Activated CD4-positive, CD25-positive, alpha-beta regulatory T cell treated with anti-CD3 and anti-CD28 coated beads, Interleukin-2, amount 50 U/mL, for 72 hours (primary cell): ENCODE data around the gene CNNM4.

Experiments used
- DNase-seq: peaks from one replicate; pipeline ENCODE4 v3.0.0; 2021

Gene CNNM4

DNA sequence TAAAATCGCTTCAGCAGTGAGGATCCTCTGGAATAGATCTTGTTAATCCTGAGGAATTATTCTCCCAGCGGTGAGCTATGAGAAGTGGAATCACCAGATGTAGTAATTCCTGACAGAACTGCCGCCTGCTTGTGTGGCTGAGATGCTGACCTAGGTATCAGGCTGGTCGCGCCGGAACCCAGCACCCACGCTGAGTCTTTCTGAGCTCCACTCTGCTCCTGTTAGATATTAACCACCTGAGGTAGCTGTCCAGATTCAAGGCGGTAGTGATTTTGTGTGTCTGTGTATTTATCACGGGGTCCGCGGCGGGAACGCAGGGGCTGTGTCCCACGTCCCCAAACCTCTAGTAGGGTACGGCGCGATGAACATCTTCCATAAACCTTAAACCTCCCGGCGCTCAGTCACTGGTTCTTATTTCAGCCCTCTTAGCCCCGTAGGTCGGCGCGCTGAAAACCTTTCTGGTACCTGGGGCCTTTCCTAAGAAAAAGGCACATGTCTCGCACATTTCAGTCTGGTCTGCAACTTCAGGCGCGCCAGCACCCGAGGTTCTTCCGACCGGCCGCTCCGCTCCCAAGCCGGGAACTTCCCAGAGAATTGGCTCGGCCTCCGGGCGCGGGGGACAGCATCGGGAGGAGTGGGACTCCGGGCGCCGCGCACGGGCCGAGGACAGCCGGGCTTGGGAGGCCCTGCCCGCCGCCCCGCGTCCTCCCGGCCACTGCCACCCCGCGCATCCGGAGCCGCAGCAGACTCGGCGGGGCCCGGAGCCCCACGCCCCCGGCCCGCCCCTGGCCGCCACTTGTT lies 54.8 kb downstream of the CNNM4 start:
- DNase-seq, result no peak

DNA sequence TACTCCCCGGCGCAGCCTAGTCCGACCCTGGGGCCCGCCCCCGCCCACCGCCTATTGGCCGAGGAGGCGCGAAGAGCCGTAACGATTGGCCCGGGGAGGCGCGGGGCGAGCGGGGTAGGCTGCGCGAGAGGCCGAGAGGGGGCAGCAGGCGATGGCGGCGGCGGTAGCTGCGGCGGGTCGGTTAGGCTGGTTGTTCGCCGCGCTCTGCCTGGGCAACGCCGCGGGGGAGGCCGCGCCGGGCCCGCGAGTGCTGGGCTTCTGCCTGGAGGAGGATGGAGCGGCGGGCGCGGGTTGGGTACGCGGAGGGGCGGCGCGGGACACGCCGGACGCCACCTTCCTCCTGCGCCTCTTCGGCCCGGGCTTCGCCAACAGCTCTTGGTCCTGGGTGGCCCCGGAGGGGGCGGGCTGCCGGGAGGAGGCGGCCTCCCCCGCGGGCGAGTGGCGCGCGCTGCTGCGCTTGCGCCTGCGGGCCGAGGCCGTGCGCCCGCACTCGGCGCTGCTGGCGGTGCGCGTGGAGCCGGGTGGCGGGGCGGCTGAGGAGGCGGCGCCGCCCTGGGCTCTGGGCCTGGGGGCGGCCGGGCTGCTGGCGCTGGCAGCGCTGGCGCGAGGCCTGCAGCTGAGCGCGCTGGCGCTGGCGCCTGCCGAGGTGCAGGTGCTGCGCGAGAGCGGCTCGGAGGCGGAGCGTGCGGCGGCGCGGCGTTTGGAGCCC lies 55.6 kb downstream of the CNNM4 start, which contains the start of gene CNNM3:
Gene CNNM3, plus strand, starts transcription at position 142 of the 709 bp plus-strand sequence. Its CDS starts 10 bp downstream, at position 152.
- peak; percentile 97 for DNase-seq

DNA sequence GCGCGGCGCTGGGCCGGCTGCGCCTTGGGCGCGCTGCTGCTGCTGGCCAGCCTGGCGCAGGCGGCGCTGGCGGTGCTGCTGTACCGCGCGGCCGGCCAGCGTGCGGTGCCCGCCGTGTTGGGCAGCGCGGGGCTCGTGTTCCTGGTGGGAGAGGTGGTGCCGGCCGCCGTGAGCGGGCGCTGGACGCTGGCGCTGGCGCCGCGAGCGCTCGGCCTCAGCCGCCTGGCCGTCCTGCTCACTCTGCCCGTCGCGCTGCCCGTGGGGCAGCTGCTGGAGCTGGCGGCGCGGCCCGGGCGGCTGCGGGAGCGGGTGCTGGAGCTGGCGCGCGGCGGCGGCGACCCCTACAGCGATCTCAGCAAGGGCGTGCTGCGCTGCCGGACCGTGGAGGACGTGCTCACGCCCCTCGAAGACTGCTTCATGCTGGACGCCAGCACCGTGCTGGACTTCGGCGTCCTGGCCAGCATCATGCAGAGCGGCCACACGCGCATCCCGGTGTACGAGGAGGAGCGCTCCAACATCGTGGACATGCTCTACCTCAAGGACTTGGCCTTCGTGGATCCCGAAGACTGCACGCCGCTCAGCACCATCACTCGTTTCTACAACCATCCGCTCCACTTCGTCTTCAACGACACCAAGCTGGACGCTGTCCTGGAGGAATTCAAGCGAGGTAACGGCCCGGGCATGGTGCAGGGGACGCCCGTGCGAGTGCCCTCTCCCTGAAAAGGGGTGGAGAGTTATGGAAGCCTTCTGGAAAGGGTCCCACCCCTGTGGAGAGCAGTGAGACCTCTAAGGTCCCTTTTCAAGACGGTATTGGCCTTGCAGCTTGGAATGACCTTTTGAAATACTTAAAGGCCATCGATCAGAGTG lies 56.4 kb downstream of the CNNM4 start:
- DNase-seq, result no peak

DNA sequence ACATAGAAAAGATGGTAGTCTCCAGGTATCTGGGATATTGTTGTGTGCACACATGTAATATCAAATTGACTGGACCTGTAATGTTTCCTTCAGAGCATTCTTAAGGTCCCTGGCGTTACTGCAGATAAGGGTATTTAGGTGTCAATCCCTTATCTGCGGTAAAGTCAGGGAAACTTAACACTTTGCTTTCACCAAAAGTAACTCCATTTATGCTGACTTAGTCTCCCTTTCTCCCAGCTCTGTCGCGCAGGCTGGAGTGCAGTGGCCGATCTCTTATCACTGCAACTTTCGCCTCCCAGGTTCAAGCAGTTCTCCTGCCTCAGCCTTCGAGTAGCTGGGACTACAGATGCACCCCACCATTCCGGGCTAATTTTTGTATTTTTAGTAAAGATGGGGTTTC lies 57.2 kb downstream of the CNNM4 start:
- DNase-seq, result no peak

DNA sequence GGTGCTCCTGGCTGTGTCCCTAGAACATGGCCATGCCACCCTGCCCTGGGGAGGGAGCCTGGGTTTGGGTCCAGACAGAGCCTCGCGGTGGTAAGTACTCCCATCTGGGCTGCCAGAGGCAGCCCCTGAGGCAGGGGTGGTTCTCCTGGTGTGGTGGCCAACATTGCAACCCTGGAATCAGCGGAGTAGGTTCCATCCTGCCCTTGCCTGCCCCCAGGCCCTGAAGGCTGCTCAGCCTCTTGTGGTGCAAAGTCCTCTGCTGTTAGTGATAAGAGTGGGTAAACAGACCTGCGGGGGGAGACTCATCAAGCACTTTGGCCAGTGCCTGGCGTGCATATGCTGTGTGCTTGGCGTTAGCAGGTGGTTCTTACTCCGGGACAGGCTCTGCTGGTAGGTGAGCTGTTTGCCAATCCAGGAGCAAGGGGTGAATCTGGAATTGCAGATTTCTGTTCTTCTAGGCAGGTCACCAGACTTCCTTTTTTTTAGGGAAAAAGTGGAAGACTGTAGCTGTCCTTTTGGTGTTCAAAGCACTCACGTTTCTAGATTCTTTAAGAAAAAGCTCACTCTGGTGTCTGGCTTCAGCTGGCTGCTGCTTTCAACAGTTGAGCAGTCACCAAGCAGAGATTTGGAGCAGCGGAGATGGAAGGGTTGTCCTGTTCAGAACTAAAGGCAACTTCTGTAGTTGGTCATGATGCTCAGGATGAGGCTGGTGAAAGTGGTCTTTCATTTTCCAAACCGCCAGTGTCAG lies 58.6 kb downstream of the CNNM4 start:
- DNase-seq, result no peak

DNA sequence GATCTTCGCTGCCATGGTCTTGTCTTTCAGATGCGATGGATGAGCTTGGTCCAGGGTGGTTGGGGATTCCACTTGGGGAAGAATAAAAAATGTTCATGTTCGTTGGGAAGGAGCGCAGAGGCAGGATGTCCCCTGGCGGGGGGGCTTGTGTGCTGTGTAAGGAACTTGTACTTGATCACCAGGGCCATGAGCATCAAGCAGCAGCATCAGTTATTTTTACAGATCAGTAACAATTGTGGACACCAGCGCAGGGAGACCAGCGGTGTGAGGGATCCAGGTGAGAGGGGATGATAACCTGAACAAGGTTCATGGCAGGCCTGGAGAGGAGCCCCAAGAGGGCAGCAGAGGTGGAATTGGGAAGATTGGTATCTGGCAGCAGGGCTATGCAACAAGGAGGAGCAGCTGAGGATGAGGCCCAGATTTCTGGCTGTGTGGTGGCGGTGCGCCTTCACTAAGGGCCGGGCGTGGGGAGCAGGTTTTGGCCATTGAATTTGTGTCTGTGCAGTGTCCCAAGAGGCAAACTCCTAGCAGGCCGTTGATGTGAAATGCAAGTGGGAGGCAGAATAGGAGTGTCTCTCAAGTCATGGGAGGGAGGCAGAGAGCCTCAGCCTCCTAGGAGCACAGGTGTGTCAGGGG lies 59.3 kb downstream of the CNNM4 start:
- no peak for DNase-seq

DNA sequence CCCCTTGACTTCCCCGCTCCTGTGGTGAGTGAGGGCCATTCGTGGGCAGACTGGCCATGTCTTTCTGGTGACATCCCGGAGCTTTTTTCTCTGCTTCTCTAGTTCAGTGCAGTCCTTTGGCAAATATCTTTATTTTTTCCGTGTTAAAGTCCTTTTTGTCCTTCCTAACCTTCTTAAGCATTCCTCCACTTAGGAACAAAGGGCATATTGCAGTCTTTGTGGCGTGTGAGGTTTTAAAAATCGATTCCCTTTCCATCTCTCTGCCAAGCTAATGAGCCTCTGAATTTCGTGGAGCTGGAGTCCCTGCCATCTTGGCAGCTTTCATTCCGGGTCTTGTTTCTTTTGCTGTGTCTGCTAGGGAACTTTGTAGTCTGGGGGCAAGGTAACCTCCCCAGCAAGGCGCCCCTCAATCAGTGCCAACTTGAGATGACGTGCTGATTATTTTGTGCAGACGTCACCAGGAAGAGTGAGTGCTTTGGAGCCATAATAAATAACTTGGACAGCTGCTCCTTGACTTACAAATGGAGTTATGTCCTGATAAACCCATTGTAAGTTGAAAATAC lies 60.5 kb downstream of the CNNM4 start:
- DNase-seq, result no peak

DNA sequence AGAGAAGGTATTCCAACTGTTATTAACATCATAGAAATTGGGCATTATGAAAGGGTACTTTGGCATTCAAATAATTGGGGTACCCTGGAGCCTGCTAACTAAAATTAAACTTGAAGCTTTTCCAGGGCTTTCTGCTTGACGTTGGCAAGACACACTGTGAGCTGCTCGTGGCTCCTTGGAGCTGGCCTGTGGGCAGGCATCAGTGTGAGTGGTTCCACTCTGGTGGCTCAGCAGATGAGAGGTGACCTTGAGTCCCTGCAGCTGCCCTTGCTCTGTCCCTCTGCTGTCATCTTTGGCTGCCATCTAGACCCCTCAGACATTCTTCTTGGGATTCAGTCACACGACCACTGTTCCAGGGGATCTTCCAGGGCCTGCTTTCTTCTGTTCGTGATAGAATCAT lies 62.1 kb downstream of the CNNM4 start:
- DNase-seq, result no peak

DNA sequence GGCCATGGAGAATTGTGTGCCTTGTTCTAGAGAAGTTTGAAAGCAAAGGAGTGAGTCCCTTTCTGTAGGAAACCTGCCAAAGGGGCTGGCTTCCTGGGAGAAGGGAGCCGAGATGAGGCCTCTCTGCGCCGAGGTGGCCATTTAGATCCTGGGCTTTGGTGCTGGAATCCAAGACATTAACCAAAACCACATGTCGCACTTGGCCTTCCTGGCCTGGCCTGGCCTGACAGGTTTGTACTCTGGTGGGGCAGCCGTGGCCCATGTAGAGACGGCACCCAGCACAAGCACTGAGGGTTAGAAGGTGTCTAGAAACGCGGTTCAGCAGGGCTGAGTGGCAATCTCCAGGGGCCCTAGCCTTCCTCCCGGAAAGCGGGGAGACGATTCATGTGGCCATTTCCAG lies 62.5 kb downstream of the CNNM4 start:
- DNase-seq, result no peak

DNA sequence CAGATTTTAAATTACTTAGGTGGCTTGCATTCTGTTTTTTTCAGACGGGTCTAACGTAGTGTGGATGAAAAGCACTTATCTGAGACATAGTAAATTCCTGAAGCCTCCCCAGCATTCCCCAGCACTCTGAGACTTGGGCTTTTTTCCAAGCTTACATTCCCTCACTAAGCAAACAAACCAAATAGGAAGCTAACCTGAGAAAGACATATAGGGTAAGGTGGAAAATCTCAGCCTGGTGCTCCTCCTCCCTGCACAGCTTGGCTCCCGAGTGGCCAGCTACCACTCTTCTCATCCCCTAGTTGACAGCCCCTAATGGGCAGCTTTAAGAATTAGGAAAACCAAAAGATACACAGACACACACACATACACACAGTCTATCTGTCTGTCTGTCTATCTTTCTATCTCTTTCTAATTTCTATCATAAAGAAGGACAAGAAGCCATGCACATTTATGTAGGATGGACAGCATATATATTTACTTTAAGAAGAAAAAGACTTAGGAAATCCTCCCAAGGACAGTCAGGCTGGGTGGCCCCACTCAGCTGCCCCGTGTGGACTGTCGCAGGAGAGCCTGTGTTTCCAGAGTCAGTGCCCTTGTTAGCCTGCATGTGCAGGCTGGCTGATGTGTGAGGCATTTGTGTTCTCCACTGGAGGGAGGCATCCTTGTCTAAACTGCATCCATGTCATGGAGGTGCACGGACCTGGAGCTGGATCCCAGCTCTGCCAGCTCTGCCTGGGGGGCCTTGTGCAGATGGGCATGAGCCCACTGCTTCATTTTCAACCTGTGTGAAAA lies 63.6 kb downstream of the CNNM4 start:
- no peak for DNase-seq

DNA sequence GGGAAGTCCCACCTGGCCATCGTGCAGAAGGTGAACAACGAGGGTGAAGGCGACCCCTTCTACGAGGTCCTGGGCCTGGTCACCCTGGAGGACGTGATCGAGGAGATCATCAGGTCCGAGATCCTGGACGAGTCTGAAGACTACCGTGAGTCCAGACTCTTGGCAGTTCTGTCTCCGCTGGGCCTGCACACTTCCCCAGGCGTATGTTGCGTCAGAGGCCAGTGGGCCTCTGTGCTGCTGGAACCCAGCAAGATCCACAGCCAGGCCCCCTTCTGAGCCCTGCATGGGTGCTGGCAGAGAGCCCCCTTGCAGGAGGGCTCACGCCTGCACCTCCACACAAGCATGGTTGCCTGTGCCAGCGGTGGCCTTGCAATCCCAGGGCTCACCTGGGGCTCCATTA lies 64.4 kb downstream of the CNNM4 start:
- no peak for DNase-seq

DNA sequence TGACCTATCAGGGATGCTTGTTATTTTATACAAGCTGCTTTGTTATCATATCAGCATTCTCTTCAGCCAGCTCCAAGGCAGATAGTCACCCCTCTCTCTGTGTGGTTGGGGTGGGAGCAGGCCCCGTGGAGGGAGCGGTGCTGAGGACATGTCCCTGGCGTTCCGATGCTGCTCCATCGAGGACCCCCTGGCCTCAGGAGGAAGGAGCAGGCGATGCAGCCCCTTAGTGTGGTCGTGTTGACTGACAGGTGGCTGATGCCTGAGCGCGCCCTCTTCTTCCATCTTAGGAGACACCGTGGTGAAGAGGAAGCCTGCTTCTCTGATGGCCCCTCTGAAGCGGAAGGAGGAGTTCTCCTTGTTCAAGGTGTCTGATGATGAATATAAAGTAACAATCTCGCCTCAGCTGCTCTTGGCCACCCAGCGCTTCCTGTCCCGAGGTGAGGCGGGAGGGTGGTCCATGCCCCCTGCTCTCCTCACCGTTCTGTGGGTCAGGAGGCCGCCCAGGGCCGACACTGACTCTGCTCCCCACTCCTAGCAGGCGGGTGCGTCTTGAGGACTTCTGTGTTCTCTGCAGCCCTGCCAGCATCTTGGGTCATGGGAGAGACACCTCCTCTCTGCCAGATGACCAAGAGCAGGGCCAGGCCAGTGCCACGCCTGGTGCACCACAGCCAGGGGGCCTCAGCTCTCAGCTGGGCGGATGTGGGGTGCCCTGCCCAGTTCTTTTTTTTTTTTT lies 66.0 kb downstream of the CNNM4 start:
- DNase-seq, result no peak

DNA sequence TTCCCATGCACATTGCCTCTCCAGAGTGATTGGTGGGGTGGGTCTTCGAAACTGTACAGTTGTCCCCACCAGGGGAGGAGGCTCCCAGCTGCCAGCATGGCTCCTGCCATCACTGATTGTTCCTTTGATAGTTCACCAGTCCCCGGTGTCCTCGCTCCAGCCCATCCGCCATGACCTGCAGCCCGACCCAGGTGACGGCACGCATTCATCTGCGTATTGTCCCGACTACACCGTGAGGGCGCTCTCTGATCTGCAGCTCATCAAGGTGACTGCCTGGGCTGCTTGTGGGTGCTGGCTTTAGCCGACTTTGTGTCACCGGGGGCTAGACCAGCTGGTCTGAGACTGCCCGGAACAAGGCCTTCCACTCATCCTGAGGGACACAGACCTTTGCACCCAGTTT lies 67.7 kb downstream of the CNNM4 start:
- no peak for DNase-seq

DNA sequence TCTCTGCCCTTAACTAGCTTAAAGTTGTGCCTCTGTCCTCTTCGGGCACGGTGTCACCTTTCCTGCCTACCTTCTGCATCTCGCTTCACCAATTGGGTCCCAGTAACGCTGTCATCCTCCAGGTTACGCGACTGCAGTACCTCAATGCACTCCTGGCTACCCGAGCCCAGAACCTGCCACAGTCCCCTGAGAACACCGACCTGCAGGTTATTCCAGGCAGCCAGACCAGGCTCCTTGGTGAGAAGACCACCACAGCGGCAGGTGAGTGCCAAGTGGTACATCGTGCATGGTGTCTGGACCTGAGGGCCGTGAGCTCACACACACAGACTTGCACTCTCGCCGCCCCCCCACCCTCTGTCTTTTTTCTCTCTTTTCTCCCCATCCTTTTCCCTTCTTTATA lies 68.2 kb downstream of the CNNM4 start:
- no peak for DNase-seq

DNA sequence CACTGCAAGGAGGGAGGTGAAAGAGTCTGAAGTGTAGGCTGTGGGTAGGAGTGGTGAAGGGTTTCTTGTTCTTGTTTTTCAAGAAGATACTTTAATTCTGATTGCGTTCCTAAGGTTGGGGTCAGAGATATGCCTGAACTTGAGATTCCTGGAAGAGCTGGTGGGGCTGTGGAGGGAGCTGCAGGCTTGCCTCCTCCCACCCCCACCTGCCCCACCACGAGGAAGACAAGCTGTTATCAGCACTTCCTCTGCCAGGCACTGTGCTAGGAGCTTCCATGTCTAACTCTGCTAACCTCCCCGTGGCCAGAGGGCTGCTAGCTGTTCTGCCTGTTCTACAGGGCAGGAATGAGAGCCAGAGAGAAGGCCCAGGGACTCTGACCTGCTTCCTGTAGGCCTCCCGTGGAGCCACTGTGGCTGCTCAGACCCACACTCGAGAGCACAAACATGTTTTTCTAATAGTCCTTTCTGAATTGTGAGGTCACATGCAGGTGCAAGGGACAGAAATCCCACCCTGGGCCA lies 69.4 kb downstream of the CNNM4 start:
- DNase-seq, result no peak

DNA sequence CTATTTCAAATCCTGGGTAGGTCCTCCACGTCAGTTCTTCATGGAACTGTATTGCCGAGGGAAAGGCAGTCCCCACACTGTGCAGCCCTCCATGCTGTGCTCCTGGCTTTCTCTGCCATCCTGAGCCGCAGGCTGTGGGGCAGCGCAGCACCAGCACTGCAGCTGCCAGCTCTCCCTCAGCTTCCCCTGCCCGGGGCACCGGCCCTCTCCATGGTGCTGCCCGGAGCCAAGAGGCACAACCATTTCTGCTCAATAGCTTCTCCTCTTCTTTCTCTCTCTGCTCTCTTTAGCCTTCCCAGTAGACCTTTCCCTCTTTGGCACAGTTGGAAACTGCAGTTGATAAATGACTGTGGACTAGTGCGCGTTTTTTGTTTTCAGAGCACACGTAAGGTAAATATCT lies 71.0 kb downstream of the CNNM4 start:
- no peak for DNase-seq

DNA sequence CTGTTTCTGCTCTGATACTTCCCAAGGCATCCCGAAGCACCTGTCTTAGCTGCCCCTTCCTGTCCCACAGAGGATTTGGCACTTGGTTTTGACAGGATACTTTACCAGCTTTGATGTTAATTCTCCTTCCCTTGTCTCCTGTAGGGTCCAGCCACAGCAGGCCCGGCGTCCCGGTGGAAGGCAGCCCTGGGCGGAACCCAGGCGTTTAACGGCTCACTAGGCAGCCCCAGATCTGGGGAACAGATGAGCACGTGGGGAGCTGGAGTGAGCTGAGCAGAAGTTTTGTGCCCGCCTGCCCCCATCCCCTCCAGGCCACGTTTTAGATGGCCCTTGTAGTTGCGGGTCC lies 71.7 kb downstream of the CNNM4 start:
- no peak for DNase-seq

DNA sequence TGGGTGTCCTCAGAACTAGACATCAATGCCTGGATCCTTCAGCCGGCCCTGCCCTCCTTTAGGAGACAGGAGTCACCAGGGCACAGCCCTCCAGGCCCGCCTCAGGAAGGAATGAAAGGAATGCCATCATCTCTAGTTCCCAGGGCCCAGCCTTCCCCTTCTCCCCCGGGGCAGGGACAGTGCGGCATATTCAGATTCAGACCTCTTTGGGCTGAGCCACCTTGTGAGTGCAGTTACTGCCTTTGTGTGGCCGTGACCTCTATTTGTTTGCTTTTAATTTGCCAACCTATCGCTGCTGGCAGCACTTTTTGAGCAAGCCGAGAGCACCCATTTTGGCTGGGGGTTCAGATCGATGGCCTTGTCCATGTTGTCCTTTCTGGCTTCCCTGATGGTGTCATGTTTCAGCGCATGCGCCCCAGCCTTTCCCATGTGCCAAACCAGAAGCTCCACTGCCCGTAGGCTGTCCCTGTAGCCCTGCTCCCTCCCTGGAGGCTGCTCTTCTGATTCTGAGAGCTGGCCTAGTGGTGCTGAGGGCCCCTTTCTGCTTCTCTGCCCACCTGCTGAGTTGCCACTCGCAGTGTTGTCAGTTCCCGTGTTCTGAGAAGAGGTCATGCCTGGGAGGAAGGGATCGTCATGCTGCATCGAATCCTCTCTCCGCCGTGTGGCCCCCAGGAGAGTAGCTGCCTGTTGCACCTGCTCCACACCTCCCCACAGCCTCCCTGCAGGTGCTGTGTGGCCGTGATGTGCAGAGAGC lies 72.2 kb downstream of the CNNM4 start:
- no peak for DNase-seq

DNA sequence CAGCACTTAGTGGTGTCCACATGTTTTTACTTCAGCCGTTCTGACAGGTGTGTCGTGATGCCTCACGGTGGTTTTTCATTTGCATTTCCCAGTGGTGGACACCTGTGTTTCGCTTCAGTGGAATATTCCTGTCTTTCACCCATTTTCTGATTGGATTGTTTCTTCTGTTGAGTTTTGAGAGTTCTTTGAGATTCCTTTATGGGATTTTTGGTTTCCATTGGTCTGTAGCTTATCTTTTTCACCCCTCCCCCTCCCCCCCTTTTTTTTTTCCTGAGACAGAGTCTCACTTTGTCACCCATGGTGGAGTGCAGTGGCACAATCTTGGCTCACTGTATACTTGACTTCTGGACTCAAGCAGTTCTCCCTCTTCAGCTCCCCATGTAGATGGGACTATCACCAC lies 75.1 kb downstream of the CNNM4 start:
- no peak for DNase-seq
